ENCODE data around the gene ALK.

GRCh38 chr2:29643196-29643595 lies 278.2 kb downstream of the ALK start:
- TF ChIP-seq YY1 (IDR thresholded peaks at IDR 0.05; ENCODE audit: low read depth) (no peak), CREB1 (IDR thresholded peaks at IDR 0.05; ENCODE audit: low read depth) (no peak), REST (IDR thresholded peaks at IDR 0.05; ENCODE audit: low read depth) (no peak), EP300 (IDR thresholded peaks at IDR 0.05; ENCODE audit: borderline replicate concordance) (no peak), TCF12 (IDR thresholded peaks at IDR 0.05; ENCODE audit: low read depth) (no peak), NFIC (IDR thresholded peaks at IDR 0.05) (no peak)

All from Ishikawa (cell line).